Osteoblast (primary cell): ENCODE data around the gene CEACAM16. TPM values are rescaled to one million over a fixed set of nuclear protein-coding genes. Genes with fewer than 3 reads are reported as not detected.
A peak's percentile ranks its signal among the peaks of the same experiment; 100 is the strongest.

Source experiments
- DNase-seq: peaks from one replicate; pipeline ENCODE4 v3.0.0; 2011; ENCODE audit warnings: low spot score, mixed read lengths; ENCODE audit not compliant: insufficient read length; ENCODE audit errors: missing footprints
- H2AFZ ChIP-seq: 2 replicates; pipeline ENCODE4 v1.6.0; 2011; ENCODE audit warnings: mild to moderate bottlenecking, low read length
- H3K27ac ChIP-seq: 2 replicates; pipeline ENCODE4 v1.5.1; 2011; ENCODE audit warnings: mild to moderate bottlenecking, low read depth, low read length, moderate library complexity
- H3K27me3 ChIP-seq: 2 replicates; pipeline ENCODE4 v1.6.0; 2012; ENCODE audit warnings: mild to moderate bottlenecking, control low read depth, inconsistent platforms, low read length, moderate library complexity; ENCODE audit not compliant: insufficient read depth
- H3K36me3 ChIP-seq: 2 replicates; pipeline ENCODE4 v1.5.1; 2011; ENCODE audit warnings: mild to moderate bottlenecking, low read length, control low read depth, moderate library complexity; ENCODE audit not compliant: insufficient read depth
- H3K4me1 ChIP-seq: 2 replicates; pipeline ENCODE4 v1.5.1; 2011; ENCODE audit warnings: mild to moderate bottlenecking, low read length, control low read depth, moderate library complexity; ENCODE audit not compliant: insufficient read depth
- H3K4me2 ChIP-seq: 2 replicates; pipeline ENCODE4 v1.6.0; 2011; ENCODE audit warnings: mild to moderate bottlenecking, low read length; ENCODE audit not compliant: insufficient read depth
- H3K4me3 ChIP-seq: fragments of 200-600 bp; sonication (generic); 3 replicates; pipeline ENCODE4 v1.5.1; 2012; ENCODE audit warnings: mild to moderate bottlenecking, low read length, inconsistent platforms; ENCODE audit not compliant: insufficient read depth
- H3K79me2 ChIP-seq: 2 replicates; pipeline ENCODE4 v1.6.0; 2012; ENCODE audit warnings: mild to moderate bottlenecking, low read length, control low read depth, inconsistent platforms; ENCODE audit not compliant: insufficient read depth
- H3K9me3 ChIP-seq: 2 replicates; pipeline ENCODE4 v1.5.1; 2011; ENCODE audit warnings: low read depth, low read length, control low read depth
- H4K20me1 ChIP-seq: 2 replicates; pipeline ENCODE4 v1.6.0; 2012; ENCODE audit warnings: mild to moderate bottlenecking, low read length, control low read depth; ENCODE audit not compliant: insufficient read depth
- CTCF ChIP-seq: IDR thresholded peaks from 2 replicates; pipeline ENCODE4 v1.5.1; 2011; ENCODE audit warnings: mild to moderate bottlenecking, low read depth, low read length, moderate library complexity; ENCODE audit errors: extremely low read depth
- total RNA-seq: library from RNA; depleted of rRNA; stranded (reverse); fragments of >200 nt; gene quantifications from 2 replicates; pipeline ENCODE4 v1.2.3, GENCODE V29; 2012

CEACAM16 gene
- total RNA-seq, 1 donor, result not detected

GRCh38 chr19:44677019-44677811, 21.7 kb upstream of the CEACAM16 start:
- Histone ChIP-seq H3K27me3 (no peaks in the 10 kb centered on the region), H3K4me2 (peak overlapping the region; percentile 52), H3K4me3 (no peak overlapping the region), H3K79me2 (no peaks in the 10 kb centered on the region), H3K4me1 (peaks cover 6% of the 10 kb centered on the region), H2AFZ (no peak overlapping the region), H3K9me3 (no peaks in the 10 kb centered on the region), H3K27ac (peak overlapping the region; percentile 20), H3K36me3 (no peaks in the 10 kb centered on the region), H4K20me1 (no peaks in the 10 kb centered on the region)
- TF ChIP-seq CTCF, result no peak
- DNase-seq, result peak; percentile 77

GRCh38 chr19:44680536-44680935, 18.4 kb upstream of the CEACAM16 start:
- no peaks in the 10 kb centered on the region for H4K20me1 ChIP-seq
- H3K4me1 ChIP-seq, result peaks cover 11% of the 10 kb centered on the region
- H3K9me3 ChIP-seq, result no peaks in the 10 kb centered on the region
- H3K79me2 ChIP-seq, result no peaks in the 10 kb centered on the region
- no peak for TF ChIP-seq CTCF
- DNase-seq, result no peak
- H3K36me3 ChIP-seq, result peaks cover 6% of the 10 kb centered on the region
- no peak overlapping the region for H3K4me2 ChIP-seq
- no peak overlapping the region for H2AFZ ChIP-seq
- H3K4me3 ChIP-seq, result no peak overlapping the region
- H3K27me3 ChIP-seq, result no peaks in the 10 kb centered on the region
- no peak overlapping the region for H3K27ac ChIP-seq

GRCh38 chr19:44681992-44682790, 16.8 kb upstream of the CEACAM16 start:
- Histone ChIP-seq H3K4me1 (peaks cover 13% of the 10 kb centered on the region), H3K9me3 (no peaks in the 10 kb centered on the region), H3K27me3 (no peaks in the 10 kb centered on the region), H3K4me2 (no peak overlapping the region), H3K36me3 (peaks cover 6% of the 10 kb centered on the region), H3K4me3 (no peak overlapping the region), H3K79me2 (no peaks in the 10 kb centered on the region), H4K20me1 (no peaks in the 10 kb centered on the region), H2AFZ (no peak overlapping the region), H3K27ac (no peak overlapping the region)
- TF ChIP-seq CTCF, result no peak
- no peak for DNase-seq

DNA sequence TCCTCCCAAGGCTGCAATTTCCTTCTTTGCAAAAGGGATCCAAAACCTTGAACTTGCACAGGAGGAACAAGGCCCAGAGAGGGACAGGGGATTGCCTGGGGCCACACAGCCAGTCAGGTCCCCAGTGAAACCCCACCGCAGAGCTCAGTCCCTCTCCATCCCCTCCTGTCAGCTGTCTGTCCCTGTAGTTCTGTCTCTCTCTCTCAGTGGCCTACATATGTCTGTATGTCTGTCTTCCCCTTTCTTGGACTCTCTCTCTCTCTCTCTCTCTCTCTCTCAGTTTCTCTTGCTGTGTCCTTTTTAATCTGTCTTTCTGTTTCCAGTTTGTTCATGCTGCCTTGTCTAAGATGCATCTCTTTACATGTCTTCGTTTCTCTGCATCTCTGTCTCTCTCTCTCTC, 16.1 kb upstream of the CEACAM16 start:
- DNase-seq, result peak; percentile 36
- Histone ChIP-seq H2AFZ (no peak overlapping the region), H3K4me1 (peaks cover 11% of the 10 kb centered on the region), H4K20me1 (no peaks in the 10 kb centered on the region), H3K27me3 (no peaks in the 10 kb centered on the region), H3K4me3 (no peak overlapping the region), H3K79me2 (no peaks in the 10 kb centered on the region), H3K36me3 (peaks cover 6% of the 10 kb centered on the region), H3K9me3 (no peaks in the 10 kb centered on the region), H3K4me2 (no peak overlapping the region), H3K27ac (no peak overlapping the region)
- TF ChIP-seq CTCF, result no peak
